ENCODE data around the gene DAPK1.

GRCh38 chr9:87503430-87503829, 5.8 kb downstream of the DAPK1 start:
- TF ChIP-seq CTCF (IDR thresholded peaks at IDR 0.05) (no peak), POLR2A (IDR thresholded peaks at IDR 0.05) (no peak)
